NCI-H1105 (cell line): ENCODE data around the gene ANKRD28.
"Not testable (repeated sequence)": the region's sequence is repeated elsewhere in the genome, so short reads cannot be mapped to it uniquely, and the experiment has no call there.

ENCODE experiments used
- DNase-seq: peaks from one replicate; lab custom pipeline; 2025; lab: John Stamatoyannopoulos, UW

Gene ANKRD28

DNA sequence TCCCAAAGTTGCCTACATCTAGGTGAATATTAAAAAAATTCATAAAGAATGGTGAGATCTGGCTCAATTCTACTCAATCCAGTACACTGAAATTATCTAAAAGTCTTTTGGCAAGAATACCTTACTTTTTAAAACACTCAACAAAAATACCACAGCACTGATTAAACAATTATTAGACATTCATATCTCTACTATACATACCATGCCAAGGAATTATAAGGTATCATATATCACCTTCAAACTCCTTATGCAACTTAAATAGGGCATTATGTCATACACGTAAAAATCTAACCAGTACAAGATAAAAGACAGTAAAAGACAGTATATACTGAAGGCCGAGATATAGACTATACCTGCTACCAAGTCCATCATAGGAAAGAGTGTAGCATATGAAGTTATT is 6.1 kb upstream of the ANKRD28 start:
- no peak for DNase-seq

DNA sequence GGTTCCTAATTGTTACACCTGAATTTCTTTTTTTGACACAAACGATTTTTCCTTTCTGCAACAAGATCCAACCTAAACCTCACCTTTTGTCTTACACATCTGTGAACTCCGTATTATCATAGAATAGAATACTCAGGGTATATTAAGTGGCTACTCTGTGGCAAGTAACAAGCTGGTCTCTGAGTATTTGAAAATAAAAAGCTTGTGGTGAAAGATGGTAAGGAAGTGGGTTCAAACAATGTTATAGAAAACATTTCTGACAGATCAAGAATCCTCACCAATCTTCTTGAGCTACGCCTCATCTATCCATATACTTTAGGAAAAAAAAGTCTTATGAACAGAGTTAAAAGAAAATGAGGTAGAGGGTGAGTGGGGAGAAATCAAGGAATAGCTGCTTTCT is 3.5 kb upstream of the ANKRD28 start:
- DNase-seq = no peak

DNA sequence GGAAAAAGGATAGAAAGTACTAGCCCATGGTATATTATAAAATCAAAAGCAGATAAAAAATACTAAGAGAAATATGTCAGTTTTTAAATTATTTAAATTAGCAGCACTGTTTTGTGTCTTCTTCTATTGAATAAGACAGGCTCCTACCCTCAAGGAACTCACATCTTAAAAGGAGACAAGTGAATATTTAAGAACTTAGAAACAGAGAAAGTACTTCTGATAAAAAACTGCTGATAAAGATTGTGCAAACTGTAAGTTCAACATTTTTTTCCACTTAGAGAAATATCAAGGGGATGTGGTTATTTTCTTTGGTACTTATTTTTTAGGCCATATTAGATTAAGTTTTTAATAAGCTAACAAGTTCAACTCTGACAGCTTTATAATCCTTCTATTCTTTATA is 3.0 kb upstream of the ANKRD28 start:
- no peak for DNase-seq

DNA sequence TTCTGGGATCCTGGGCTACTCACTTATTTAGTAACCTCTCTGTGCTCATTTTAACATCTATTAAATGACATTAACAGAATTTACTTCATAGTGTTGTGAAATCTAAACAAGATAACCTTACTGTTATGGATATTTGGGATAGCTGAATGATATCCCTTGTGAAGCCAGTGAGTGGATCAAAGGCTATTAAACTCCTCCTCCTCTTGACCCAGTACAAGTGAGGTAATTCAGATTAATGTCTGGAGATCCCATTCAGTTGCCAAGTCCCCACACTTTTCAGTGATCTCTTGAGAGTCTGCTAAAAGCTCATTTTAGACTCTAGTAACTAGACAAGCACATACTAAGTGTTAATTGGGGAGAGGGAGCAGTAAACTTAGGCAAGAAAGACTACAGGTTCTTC is 2.5 kb upstream of the ANKRD28 start:
- DNase-seq = no peak

DNA sequence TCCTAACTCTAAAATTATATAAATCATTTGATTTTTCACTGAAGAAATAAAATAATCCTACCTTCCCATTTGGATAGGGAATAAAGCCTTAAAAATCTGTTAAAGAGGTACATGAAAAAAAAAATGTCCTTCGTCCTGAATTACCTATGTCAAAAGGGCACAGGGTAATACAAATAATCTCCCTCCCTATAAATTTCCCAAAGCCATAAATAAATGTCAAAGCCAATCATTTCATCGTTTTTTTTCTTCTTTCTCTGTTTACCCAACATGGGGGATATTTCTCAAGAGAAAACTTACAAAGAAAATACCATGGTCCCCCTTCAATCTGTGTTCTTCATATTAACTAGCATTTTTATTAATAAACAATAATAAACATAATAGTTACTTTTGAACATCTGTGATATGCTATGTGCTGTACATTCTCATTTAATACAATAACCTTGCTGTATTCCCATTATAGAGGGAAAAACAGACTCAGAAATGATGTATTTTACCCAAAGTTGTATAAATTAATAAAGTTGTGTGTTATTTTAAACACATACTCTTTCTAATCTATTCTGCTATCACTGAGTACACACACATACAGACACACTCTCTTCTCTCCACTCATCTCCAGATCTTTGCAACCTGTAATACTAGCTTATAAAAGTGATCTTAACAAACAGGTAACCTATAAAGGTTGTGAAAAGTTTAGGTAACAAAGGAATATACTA is 910 bp upstream of the ANKRD28 start:
- no peak for DNase-seq

DNA sequence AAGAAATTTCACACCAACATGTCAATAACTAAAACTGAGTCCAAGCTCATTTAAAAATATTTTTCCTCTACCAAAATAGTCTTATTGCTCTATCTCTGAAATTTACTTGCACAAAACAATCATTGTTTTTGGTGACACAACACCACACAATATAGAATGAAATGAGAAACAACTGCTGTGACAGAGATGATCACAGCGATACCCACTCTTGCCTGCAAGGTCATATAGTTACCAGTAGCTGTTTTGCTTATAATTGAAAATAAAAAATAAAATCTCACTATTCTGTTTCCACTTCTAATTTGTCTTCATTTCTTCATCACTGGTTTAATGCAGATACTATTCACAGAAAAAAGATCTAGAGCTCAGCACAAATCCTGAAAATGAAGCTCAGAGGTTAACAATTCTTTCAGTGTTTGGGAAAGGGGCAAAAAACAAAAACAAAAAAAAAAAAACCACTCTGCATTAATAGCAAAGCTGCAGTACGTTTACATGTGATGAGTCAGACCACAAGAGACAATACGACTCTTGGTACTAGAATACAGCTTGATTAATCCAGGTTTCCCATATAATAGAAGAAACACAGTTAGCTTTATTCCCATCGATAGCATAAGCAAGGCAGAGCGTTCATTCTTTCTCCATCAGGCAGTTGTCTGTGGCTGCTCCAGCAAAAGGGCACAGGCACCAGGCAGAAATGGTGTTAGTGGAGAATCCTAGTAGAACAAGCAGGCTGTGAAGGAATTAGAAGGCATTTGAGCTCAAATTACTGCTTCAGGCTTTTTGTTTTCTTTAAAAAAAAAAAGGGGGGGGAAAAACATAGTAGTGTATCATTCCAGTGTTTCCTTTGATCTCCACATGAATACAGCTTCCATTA is 773 bp downstream of the ANKRD28 start:
- DNase-seq = no peak

DNA sequence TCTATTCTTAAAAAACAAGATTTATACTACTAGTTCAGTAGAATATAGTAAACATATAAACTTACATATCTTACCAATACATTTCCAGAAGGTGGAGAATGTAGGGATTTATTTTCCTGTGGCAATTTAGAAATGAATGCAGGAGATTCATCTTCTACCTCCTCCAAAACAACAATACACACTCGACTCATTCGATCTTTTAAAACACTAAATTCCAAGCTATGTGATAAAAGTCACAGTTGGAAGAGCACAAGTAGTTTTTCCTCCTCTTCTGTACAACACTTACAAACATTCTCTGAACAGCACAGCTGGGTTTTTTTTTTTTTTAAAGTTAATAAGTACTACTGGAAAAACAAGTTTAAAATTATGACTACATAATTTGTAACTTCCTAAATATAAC is 1.4 kb downstream of the ANKRD28 start:
- DNase-seq = no peak

DNA sequence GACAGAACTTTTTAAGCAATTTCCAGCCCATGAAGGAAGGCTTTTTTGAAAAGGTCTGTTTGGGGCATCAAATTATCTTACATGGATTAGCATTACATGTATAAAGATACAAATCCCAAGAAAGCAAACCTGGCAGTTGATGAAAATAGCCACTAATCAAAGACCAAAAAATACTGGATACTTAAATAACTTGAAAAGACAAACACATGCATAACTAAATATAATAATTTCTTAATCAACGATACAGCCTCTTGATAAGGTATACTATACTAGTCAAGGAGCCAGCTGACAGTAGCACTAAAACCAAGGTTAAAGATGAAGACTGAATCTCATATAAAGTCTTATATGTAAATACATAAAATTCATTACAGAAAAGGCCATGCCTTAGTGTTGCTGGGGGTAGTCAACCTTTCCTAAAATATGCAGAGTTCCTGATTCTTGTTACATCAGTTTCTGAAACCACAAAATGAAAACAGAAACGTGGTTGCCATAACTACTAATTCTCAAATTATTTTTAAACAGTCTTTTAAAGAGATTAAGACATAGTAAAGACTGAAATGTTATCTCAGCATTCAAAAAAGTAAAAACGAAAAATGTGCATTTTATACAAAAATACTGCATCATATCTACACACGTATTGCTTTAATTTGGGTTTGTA is 2.0 kb downstream of the ANKRD28 start:
- DNase-seq = no peak

DNA sequence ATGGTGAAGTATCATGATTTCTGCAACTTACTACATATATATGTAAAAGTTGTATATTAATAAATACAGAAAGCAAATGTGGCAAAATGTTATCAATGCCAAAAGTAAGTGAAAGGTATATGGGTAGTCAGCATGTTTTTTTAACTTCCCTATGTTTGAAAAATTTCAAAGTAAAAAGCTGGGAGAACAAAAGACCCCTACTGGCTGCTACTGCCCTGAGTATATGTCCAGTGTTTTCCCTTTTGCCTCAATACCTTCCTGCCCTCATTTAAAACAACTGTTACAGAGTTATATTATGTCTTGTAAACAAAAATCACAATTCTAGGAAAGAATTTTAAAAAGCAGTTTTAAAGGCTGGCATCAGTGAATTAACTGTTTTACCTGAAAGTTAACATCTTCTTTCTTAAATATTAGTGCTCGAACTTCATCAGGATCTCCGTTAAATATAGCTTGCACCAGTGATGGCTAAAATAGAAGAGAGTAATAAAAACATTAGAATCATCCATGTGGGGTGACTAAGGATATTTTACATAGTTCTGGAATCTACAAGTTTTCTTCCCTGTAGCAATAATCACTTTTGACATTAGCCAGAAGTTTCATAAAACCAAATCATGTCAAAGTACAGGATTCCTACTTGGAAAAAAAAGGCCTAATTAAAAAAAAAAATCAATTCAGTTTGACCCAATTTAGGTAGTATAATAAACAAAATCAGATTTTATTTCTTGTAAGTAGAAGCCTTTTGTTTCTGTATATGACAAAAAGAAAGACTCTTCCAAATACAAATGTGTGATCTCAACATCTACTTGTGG is 2.7 kb downstream of the ANKRD28 start:
- DNase-seq = no peak

DNA sequence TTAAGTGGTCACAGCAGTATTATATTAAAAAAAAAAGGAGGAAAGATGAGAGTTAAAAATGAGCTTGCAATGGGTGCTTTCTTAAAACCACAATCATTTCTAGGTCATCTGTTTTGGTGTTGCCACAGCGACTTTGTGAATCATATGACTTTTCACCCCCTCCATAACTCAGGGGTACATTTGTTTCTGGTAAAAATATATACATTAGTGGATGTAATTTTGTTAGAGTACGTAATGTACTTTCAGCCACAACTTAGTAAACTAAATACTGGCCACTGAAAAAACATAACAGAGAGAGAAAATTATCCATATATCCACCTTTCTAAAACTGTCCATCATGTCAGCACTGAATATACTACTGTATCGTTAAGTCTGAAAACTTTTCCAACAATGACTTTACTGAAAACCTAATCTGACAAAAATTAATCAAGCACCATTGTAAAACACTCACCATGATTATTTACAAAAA is 3.4 kb downstream of the ANKRD28 start:
- no peak for DNase-seq

DNA sequence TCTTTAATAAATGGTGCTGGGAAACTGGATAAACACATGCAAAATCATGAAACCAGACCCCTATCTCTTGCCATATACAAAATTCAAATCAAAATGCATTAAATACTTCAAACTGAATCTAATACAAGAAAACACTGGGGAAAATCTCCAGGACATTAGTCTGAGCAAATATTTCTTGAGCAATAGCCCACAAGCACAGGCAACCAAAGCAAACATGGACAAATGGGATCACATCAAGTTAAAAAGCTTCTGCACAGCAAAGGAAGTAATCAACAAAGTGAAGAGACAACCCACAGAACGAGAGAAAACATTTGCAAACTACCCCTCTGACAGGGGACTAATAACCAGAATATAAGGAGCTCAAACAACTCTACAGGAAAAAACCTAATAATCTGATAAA is 6.3 kb downstream of the ANKRD28 start:
- no peak for DNase-seq

DNA sequence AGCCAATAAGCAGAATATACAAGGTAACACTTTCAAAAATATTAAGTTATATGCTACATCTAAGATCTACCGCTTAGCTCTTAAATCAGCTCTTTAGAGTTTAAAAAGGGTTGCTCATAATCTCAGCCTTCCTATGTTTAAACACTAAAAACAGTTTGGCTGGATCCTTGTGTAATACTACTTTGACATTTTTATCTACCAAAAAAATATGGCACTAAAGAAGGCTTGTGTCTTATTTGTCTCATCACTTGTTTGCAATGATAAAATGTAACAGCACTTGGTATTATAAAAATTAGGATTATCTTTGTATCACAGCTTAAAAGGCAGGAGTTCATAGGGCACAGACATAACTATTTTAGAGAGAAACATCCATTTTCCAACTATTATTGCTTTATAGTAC is 9.8 kb downstream of the ANKRD28 start:
- DNase-seq = no peak

DNA sequence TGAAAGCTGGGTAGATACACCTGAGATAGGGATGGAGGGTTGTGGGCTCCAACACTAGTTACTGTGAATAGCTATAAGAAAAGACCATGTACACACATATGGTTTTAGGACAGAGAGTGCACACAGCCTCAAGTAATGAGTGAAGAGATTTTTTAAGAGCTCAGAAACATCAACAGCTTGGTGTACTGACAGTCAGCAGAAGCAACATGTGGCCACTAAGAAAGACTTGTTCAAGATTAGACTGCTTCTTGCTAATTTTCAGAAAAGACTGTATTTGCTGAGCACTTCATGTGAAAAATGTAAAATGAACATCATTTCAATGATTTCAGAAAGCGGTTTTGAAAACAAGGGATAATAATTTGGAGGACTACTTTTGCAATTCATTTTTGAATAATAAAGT is 10.3 kb downstream of the ANKRD28 start:
- no peak for DNase-seq

DNA sequence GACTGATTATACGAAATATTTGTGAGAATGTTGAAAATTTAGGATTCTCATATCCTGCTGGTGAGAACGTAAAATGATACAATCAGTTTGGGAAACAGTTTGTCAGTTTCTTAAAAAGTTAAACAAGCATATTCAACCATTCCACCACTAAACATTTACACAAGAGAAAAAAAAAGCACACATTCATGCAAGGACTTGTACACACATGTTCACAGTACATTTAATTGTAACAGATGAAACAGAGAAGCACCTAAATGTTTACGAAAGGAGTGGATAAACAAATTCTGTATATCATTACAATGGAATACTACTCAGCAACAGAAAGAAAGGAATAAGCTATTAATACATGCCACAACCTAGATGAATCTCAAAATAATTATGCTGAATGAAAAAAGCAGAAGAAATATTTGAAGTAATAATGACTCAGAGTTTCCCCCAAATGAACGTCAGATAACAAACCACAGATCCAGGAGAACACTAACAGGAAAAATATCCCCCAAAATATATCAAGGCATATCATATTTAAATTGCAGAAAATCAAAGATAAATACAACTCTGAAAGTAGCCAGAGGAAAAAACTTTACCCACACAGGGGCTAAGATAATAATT is 14.3 kb downstream of the ANKRD28 start:
- DNase-seq = no peak

DNA sequence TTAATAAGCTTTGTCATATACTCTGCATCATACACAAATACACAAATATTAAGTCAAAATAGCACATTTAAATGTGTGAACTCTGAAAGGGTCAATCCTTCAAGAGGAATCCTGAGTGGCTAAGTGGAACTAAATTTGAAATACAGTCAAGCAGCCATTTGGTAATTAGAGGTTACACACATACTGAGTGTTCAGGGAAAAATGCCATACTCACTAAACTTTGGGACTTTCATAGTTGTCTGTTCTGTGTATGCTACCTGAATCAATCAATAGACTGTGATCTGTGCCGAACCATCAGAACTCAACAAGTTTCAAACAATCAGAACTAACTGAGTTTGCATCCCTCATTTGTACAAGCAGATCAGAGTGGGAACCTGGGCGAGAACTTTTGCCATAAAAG is 15.3 kb downstream of the ANKRD28 start:
- DNase-seq = no peak

DNA sequence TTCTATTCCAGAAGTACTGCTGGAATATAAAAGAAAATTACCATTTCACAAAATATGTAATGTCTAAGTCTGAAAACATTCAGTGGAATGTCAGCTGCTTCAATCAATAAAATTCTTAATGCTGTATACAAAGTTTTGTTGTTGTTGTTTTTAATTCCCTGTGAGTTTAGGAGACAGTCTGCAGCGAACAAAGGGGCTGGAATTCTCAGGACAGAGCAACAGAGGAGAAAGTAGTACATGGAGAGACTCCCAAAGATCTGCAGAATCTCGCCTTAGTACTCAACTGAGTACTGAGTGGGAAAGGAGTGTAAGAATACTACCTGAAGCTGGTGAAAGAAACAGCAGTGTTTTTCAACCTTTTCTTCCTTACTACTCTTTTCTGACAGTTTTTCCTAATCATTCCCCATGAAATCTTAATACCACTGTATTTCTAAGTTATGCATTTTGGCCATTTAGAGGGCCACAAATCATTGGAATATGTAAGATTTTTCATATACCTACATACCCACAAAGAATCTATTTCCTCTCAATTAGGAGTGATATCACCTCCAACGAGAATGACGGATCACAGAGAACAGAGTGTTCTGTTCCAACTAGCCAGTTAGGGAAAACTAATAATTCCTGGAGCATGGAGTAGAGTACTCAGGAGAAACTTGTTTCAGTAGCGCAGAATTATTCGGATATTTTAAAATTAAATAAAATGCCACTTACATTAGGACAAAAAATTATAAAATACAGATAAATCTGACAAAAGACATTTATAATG is 16.0 kb downstream of the ANKRD28 start:
- no peak for DNase-seq

DNA sequence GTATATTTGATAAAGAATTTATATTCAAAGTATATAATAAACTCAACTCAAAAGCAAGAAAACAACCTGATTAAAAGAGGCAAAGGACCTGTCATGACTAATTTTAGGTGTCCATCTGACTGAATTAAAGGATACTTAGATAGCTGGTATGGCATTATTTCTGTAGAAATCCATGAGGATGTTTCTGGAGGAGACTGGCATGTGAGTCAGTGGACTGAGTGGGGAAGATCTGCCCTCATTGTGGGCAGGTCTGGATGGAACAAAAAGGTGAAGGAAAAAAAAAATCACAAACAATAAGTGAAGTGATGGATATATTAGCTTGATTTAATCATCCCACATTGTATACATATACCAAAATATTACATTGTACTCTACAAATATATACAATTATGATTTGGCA is 16.6 kb downstream of the ANKRD28 start:
- no peak for DNase-seq

DNA sequence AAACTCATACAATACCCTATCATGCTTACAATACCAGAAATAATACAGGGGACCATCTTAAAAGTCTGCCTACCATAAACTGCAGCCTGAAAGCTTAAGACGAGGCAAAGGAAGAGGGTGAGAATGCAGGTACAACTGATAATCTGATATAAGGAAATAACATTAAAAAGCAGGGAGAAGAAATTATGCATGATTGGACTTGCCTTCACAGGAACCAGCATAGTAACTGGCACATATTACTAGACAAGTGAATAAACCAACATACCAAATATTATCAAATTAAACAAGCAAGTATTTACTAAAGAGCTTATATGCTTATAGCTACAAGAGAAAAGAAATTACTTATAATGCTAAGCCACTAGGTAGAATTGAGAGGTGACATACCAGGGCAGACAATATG is 18.7 kb downstream of the ANKRD28 start:
- no peak for DNase-seq

DNA sequence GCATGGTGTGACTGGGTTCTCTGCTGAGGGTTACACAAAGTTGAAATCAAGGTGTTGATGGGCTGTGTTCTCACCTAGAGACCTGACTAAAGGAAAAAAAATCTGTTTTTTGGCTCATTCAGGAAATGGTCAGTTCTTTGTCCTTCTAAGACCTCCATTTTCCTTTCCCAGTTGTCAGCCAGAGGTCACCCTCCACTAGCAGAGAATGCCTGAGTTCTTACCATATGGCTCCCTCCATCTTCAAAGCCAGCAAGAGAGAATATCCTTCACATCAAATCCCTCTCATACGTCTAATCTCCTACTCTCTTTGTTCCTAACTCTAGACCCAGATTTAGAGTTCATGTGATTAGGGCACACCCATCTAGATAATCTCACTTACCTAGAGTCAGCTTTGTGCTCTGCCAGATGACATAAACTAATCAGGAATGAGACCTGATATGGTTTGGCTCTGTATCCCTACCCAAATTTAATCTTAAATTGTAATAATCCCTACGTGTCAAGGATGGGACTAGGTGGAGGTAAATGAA is 19.4 kb downstream of the ANKRD28 start:
- no peak for DNase-seq

DNA sequence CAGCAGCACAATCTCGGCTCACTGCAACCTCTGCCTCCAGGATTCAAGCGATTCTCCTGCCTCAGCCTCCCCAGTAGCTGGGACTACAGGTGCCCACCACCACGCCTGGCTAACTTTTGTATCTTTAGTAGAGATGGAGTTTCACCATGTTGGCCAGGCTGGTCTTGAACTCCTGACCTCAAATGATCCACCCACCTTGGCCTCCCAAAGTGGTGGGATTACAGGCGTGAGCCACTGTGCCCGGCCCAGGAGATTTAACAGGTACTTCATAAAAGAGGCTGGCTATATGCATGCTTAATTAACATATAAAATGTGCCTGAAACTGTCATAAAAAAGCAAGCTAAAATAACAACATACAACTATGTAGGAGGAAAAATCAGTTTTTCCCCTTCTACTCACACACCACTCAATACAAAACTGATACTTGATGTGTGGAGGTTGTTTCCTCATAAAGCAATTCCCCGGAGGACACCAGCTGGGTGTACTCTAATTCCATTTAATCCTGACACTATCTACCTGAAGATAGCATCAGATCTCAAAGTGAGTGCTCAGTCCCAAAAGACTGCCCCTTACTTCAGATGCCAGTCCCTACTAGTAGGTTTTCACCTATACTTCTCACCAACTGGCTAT is 22.7 kb downstream of the ANKRD28 start:
- not testable (repeated sequence) for DNase-seq
